ENCODE data around the gene C9orf50. TPM values are rescaled to one million over a fixed set of nuclear protein-coding genes. Genes with fewer than 3 reads are reported as not detected.

Gene C9orf50
- total RNA-seq, 2 experiments from 2014 or later: not detected

DNA sequence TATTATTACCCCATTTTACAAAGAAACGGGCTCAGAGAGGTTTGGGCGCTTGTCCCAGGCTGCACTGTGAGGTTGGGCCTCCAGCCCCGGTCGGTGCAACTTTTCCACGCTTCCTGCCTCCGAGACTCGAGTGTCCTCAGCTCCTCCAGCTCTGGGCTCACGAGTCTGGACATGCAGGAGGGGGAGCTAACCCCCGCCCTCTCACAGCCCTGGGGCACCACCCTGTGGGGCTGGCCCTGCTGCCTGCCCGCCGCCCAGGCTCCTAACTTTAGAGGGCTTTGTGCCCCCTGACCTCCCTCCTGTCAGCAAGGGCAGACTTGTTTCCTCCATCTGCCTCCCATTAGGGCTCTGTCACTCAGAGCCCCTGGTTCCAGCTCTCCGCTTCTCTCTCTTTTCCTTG lies 25.4 kb upstream of the C9orf50 start:
- H3K27ac Mint-ChIP-seq: no peak overlapping the region
- ATAC-seq (no peak), DNase-seq (no peak)
- ChIA-PET CTCF (no interaction called here), POLR2A (no interaction called here)
- H3K27me3 Mint-ChIP-seq (ENCODE audit: low read depth): no peaks in the 10 kb centered on the region
- no peaks in the 10 kb centered on the region for H3K9me3 Mint-ChIP-seq (ENCODE audit: insufficient read depth)
- no peaks in the 10 kb centered on the region for H3K36me3 Mint-ChIP-seq (ENCODE audit: low read depth)
- no peak overlapping the region for H3K4me3 Mint-ChIP-seq
- H3K4me1 Mint-ChIP-seq (ENCODE audit: low read depth): peaks cover 5% of the 10 kb centered on the region

GRCh38 chr9:129644902-129645301 lies 24.0 kb upstream of the C9orf50 start:
- Mint-ChIP-seq H3K36me3 (ENCODE audit: low read depth) (no peaks in the 10 kb centered on the region), H3K27me3 (ENCODE audit: low read depth) (no peaks in the 10 kb centered on the region), H3K9me3 (ENCODE audit: insufficient read depth) (no peaks in the 10 kb centered on the region), H3K4me1 (ENCODE audit: low read depth) (peaks cover 18% of the 10 kb centered on the region), H3K4me3 (no peak overlapping the region), H3K27ac (no peak overlapping the region)
- DNase-seq: no peak
- ChIA-PET CTCF (interaction anchor here (0.6 to 1.4 kb wide), 3 partner anchors 93 to 520 kb away, joined by 3 to 5 read pairs (median 4); no protein-coding TSS in a partner anchor), POLR2A (no interaction called here)
- no peak for ATAC-seq

GRCh38 chr9:129644365-129644764 lies 23.5 kb upstream of the C9orf50 start:
- ATAC-seq (no peak), DNase-seq (no peak)
- POLR2A ChIA-PET: no interaction called here
- peaks cover 19% of the 10 kb centered on the region for H3K4me1 Mint-ChIP-seq (ENCODE audit: low read depth)
- no peak overlapping the region for H3K4me3 Mint-ChIP-seq
- H3K27me3 Mint-ChIP-seq (ENCODE audit: low read depth): no peaks in the 10 kb centered on the region
- H3K9me3 Mint-ChIP-seq (ENCODE audit: insufficient read depth): no peaks in the 10 kb centered on the region
- CTCF ChIA-PET: interaction anchor here (0.8 to 7.9 kb wide), 4 partner anchors 18 to 146 kb away, joined by 4 to 75 read pairs (median 8); partner anchors contain the start of gene NTMT1
- H3K36me3 Mint-ChIP-seq (ENCODE audit: low read depth): peaks cover 1% of the 10 kb centered on the region
- H3K27ac Mint-ChIP-seq: no peak overlapping the region

DNA sequence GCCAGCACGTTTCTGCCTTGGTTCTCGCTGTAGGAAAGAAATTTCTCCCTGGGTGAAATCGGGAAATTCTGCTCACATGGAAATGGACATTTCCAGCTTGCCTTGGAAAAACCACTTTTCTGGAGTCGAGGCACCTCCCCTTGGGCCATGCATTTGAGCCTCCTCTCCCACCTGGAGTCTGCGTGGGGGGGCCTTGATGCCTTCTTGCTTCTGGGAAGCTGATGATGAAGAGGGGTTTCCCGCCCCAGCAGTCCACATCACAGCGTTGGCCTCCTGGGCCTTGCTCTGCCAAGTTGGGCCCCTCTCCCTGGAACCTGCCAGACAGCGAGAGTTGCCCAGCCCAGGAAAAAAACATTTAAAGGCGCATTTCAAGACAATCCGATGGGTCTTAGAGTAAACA lies 22.8 kb upstream of the C9orf50 start:
- Mint-ChIP-seq H3K27ac (no peak overlapping the region), H3K9me3 (ENCODE audit: insufficient read depth) (no peaks in the 10 kb centered on the region), H3K4me3 (no peak overlapping the region), H3K4me1 (ENCODE audit: low read depth) (peaks cover 19% of the 10 kb centered on the region), H3K27me3 (ENCODE audit: low read depth) (no peaks in the 10 kb centered on the region), H3K36me3 (ENCODE audit: low read depth) (peaks cover 2% of the 10 kb centered on the region)
- ChIA-PET CTCF (interaction anchor here (1.4 to 7.9 kb wide), 5 partner anchors 17 to 140 kb away, joined by 3 to 75 read pairs (median 12); partner anchors contain the start of genes C9orf50 and NTMT1), POLR2A (no interaction called here)
- ATAC-seq (no peak), DNase-seq (no peak)

GRCh38 chr9:129641750-129642585 lies 21.1 kb upstream of the C9orf50 start, which contains the start of gene ASB6:
TSS of gene ASB6 (minus strand) at chr9:129642151. CDS start at chr9:129641999, 152 bp downstream.
- CTCF ChIA-PET: interaction anchor here (0.6 to 7.9 kb wide), 9 partner anchors 15 to 502 kb away, joined by 3 to 75 read pairs (median 4); partner anchors contain the start of gene NTMT1
- ATAC-seq: peak; percentile 93
- POLR2A ChIA-PET: no interaction called here
- H3K9me3 Mint-ChIP-seq (ENCODE audit: insufficient read depth): no peaks in the 10 kb centered on the region
- peak; percentile 94 for DNase-seq
- H3K27ac Mint-ChIP-seq: peak within 1 kb of the TSS; percentile 88
- H3K4me1 Mint-ChIP-seq (ENCODE audit: low read depth): peaks cover 19% of the 10 kb centered on the region
- no peaks in the 10 kb centered on the region for H3K27me3 Mint-ChIP-seq (ENCODE audit: low read depth)
- peak within 1 kb of the TSS; percentile 83 for H3K4me3 Mint-ChIP-seq
- H3K36me3 Mint-ChIP-seq (ENCODE audit: low read depth): peaks cover 8% of the 10 kb centered on the region

- POLR2A ChIA-PET: interaction anchor here (1.1 to 1.3 kb wide), 2 partner anchors 11 to 16 kb away, joined by 3 to 4 read pairs; partner anchors contain the start of gene NTMT1
- no peaks in the 10 kb centered on the region for H3K9me3 Mint-ChIP-seq (ENCODE audit: insufficient read depth)
- CTCF ChIA-PET: interaction anchor here (0.6 to 7.9 kb wide), 9 partner anchors 14 to 511 kb away, joined by 3 to 75 read pairs (median 3); partner anchors contain the start of gene NTMT1
Measured at GRCh38 chr9:129640871-129641749, 20.2 kb upstream of the C9orf50 start.

GRCh38 chr9:129640086-129640870 lies 19.4 kb upstream of the C9orf50 start:
- DNase-seq (no peak), ATAC-seq (no peak)
- no peak overlapping the region for H3K27ac Mint-ChIP-seq
- peaks cover 19% of the 10 kb centered on the region for H3K4me1 Mint-ChIP-seq (ENCODE audit: low read depth)
- peaks cover 14% of the 10 kb centered on the region for H3K36me3 Mint-ChIP-seq (ENCODE audit: low read depth)
- H3K27me3 Mint-ChIP-seq (ENCODE audit: low read depth): no peaks in the 10 kb centered on the region
- H3K4me3 Mint-ChIP-seq: peak overlapping the region; percentile 83
- ChIA-PET POLR2A (interaction anchor here (1.0 to 1.3 kb wide), 4 partner anchors 10 to 15 kb away, joined by 3 to 4 read pairs (median 3); partner anchors contain the start of gene NTMT1), CTCF (interaction anchor here (1.2 to 7.9 kb wide), 6 partner anchors 14 to 511 kb away, joined by 3 to 75 read pairs (median 4); partner anchors contain the start of gene NTMT1)
- H3K9me3 Mint-ChIP-seq (ENCODE audit: insufficient read depth): no peaks in the 10 kb centered on the region

More at GRCh38 chr9:129640871-129641749, 20.2 kb upstream of the C9orf50 start:
- H3K4me3 Mint-ChIP-seq: peak overlapping the region; percentile 83
- no peak for ATAC-seq
- H3K27ac Mint-ChIP-seq: peak overlapping the region; percentile 79
- H3K27me3 Mint-ChIP-seq (ENCODE audit: low read depth): no peaks in the 10 kb centered on the region
- H3K4me1 Mint-ChIP-seq (ENCODE audit: low read depth): peaks cover 19% of the 10 kb centered on the region
- DNase-seq: peak; percentile 34
- H3K36me3 Mint-ChIP-seq (ENCODE audit: low read depth): peaks cover 8% of the 10 kb centered on the region

- Mint-ChIP-seq H3K27me3 (ENCODE audit: low read depth) (no peaks in the 10 kb centered on the region), H3K4me1 (ENCODE audit: low read depth) (peaks cover 19% of the 10 kb centered on the region), H3K9me3 (ENCODE audit: insufficient read depth) (no peaks in the 10 kb centered on the region), H3K4me3 (peak overlapping the region; percentile 83), H3K27ac (no peak overlapping the region), H3K36me3 (ENCODE audit: low read depth) (peaks cover 19% of the 10 kb centered on the region)
- no peak for ATAC-seq
- ChIA-PET CTCF (interaction anchor here (1.2 to 7.9 kb wide), 5 partner anchors 13 to 510 kb away, joined by 3 to 75 read pairs (median 4); partner anchors contain the start of gene NTMT1), POLR2A (interaction anchor here (0.6 to 1.3 kb wide), 5 partner anchors 9 to 155 kb away, joined by 3 to 4 read pairs (median 3); partner anchors contain the start of gene NTMT1)
- no peak for DNase-seq
Measured at GRCh38 chr9:129639756-129640085, 18.8 kb upstream of the C9orf50 start.

GRCh38 chr9:129639034-129639630 lies 18.2 kb upstream of the C9orf50 start:
- H3K27me3 Mint-ChIP-seq (ENCODE audit: low read depth): no peaks in the 10 kb centered on the region
- H3K4me1 Mint-ChIP-seq (ENCODE audit: low read depth): peaks cover 19% of the 10 kb centered on the region
- no peaks in the 10 kb centered on the region for H3K9me3 Mint-ChIP-seq (ENCODE audit: insufficient read depth)
- DNase-seq (no peak), ATAC-seq (no peak)
- H3K27ac Mint-ChIP-seq: no peak overlapping the region
- ChIA-PET POLR2A (interaction anchor here (0.6 to 1.3 kb wide), 5 partner anchors 9 to 154 kb away, joined by 3 to 4 read pairs (median 3); partner anchors contain the start of gene NTMT1), CTCF (interaction anchor here (1.3 to 7.9 kb wide), 4 partner anchors 12 to 508 kb away, joined by 4 to 75 read pairs (median 5); partner anchors contain the start of gene NTMT1)
- no peak overlapping the region for H3K4me3 Mint-ChIP-seq
- peaks cover 21% of the 10 kb centered on the region for H3K36me3 Mint-ChIP-seq (ENCODE audit: low read depth)

DNA sequence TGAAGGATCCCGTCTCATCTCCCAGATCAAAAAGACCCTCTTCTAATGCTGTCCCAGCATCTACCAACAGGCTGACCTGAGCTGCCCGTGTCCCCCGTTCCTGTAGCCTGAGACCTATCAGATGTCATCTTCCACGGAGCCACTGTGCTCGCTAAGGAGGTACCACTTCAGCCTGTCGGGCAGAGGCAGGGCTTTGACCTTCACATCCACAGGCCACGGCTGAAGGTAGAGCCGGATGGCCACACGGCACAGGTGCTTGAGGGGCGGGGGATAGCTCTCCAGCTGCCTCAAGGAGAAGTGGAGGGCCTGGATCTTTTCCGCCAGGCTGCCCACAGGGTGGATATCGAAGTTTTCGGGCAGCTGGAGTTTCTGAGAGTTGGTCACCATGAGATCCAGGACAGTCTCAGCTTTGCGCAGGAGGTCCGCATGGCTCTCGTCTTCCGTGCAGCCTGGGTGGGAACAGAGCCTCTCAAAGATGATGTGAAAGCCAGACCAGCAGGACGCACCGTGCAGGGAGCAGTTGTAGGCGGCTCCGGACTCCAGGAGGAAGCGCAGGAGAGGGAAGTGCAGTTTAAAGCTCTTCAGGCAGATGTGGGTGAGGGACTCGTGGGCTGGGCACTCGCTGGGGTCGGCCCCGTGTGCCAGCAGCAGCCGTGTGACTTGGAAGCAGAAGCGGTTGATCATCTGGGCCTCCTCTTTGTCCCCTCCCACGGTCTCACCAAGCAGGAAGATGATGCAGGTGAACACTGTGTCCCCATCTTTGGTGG lies 17.0 kb upstream of the C9orf50 start:
- ATAC-seq (no peak), DNase-seq (no peak)
- Mint-ChIP-seq H3K27ac (no peak overlapping the region), H3K27me3 (ENCODE audit: low read depth) (no peaks in the 10 kb centered on the region), H3K4me3 (no peak overlapping the region), H3K36me3 (ENCODE audit: low read depth) (peaks cover 31% of the 10 kb centered on the region), H3K4me1 (ENCODE audit: low read depth) (peaks cover 19% of the 10 kb centered on the region), H3K9me3 (ENCODE audit: insufficient read depth) (no peaks in the 10 kb centered on the region)
- POLR2A ChIA-PET: no interaction called here
- CTCF ChIA-PET: interaction anchor here (1.3 to 7.9 kb wide), 2 partner anchors 11 to 464 kb away, joined by 4 to 75 read pairs; partner anchors contain the start of gene NTMT1

Data from activated CD8-positive, alpha-beta T cell treated with anti-CD3 and anti-CD28 coated beads, Interleukin-2, amount 10 ng/mL, durations not matched to agents 7 days and 5 days (primary cell).